CD14-positive monocyte (primary cell): ENCODE data around the gene GPALPP1. TPM values are rescaled to one million over a fixed set of nuclear protein-coding genes. Genes with fewer than 3 reads are reported as not detected.

ENCODE experiments used
- DNase-seq, 3 donors: peaks; one replicate each; pipeline ENCODE4 v3.0.0-alpha.2; 2011 to 2022
- H2AFZ ChIP-seq: 2 replicates; pipeline ENCODE4 v1.6.0; 2012; ENCODE audit warnings: mild to moderate bottlenecking, low read depth, low read length, inconsistent platforms; ENCODE audit not compliant: insufficient read depth, poor library complexity, severe bottlenecking
- H3K27ac ChIP-seq, 2 donors: 1 replicate in 1 of 2; 2 replicates in 1 of 2; pipeline ENCODE4 v1.5.1; 2012 to 2013; ENCODE audit warnings: low read length in 2 of 2, control low read depth in 1 of 2, inconsistent platforms in 1 of 2, low read depth in 1 of 2, mild to moderate bottlenecking in 1 of 2
- H3K27me3 ChIP-seq, 2 donors: one replicate each; pipeline versions ENCODE4 v1.6.0 to v1.6.1; 2011 to 2013; ENCODE audit warnings: low read length in 2 of 2; ENCODE audit not compliant: control insufficient read depth in 2 of 2, insufficient read depth in 2 of 2
- H3K36me3 ChIP-seq, 2 donors: replicated peaks in 1 of 2; 1 replicate in 1 of 2; 2 replicates in 1 of 2; pipeline versions ENCODE4 v1.5.1 to v1.6.1; 2012 to 2013; ENCODE audit warnings: low read length in 2 of 2, control low read depth in 1 of 2, inconsistent platforms in 1 of 2, mild to moderate bottlenecking in 1 of 2; ENCODE audit not compliant: insufficient read depth in 2 of 2, control insufficient read depth in 1 of 2
- H3K4me1 ChIP-seq, 2 donors: 1 replicate in 1 of 2; 2 replicates in 1 of 2; pipeline versions ENCODE4 v1.5.1 to v1.6.1; 2012 to 2013; ENCODE audit warnings: low read length in 2 of 2, control low read depth in 1 of 2, inconsistent platforms in 1 of 2, mild to moderate bottlenecking in 1 of 2, moderate library complexity in 1 of 2; ENCODE audit not compliant: insufficient read depth in 2 of 2, control insufficient read depth in 1 of 2
- H3K4me2 ChIP-seq: replicated peaks from 2 replicates; pipeline ENCODE3; 2012; ENCODE audit warnings: low read length, moderate library complexity, mild to moderate bottlenecking; ENCODE audit not compliant: poor library complexity, severe bottlenecking; ENCODE audit errors: extremely low read depth
- H3K4me3 ChIP-seq, 3 experiments: fragments of 200-600 bp in 1 of 3; sonication (generic) in 1 of 3; replicated peaks in 1 of 3; 1 replicate in 2 of 3; 2 replicates in 1 of 3; pipeline ENCODE4 v1.5.1; 2011 to 2013; ENCODE audit warnings: low read length in 3 of 3, mild to moderate bottlenecking in 3 of 3, control low read depth in 2 of 3, low read depth in 2 of 3, inconsistent platforms in 1 of 3, moderate library complexity in 1 of 3
- H3K79me2 ChIP-seq: 2 replicates; pipeline ENCODE4 v1.6.0; 2012; ENCODE audit warnings: mild to moderate bottlenecking, control low read depth, inconsistent platforms, low read length, moderate library complexity; ENCODE audit not compliant: insufficient read depth
- H3K9ac ChIP-seq: 2 replicates; pipeline ENCODE4 v1.6.0; 2017; ENCODE audit warnings: low read length, mild to moderate bottlenecking; ENCODE audit not compliant: insufficient read depth, poor library complexity, severe bottlenecking
- H3K9me3 ChIP-seq, 2 donors: replicated peaks in 1 of 2; 1 replicate in 1 of 2; 2 replicates in 1 of 2; pipeline versions ENCODE4 v1.5.1 to v1.6.1; 2012 to 2013; ENCODE audit warnings: low read length in 2 of 2, control low read depth in 1 of 2; ENCODE audit not compliant: control insufficient read depth in 1 of 2, insufficient read depth in 1 of 2
- H4K20me1 ChIP-seq: 2 replicates; pipeline ENCODE4 v1.6.0; 2012; ENCODE audit warnings: mild to moderate bottlenecking, low read length, control low read depth, moderate library complexity; ENCODE audit not compliant: insufficient read depth
- H3K27ac Mint-ChIP-seq, 7 donors: one replicate each; pipeline ENCODE4 v1.8.0; 2020; ENCODE audit warnings: mild to moderate bottlenecking in 7 of 7, mixed read lengths in 7 of 7, moderate library complexity in 6 of 7, inconsistent platforms in 2 of 7
- H3K27me3 Mint-ChIP-seq, 3 donors: one replicate each; pipeline ENCODE4 v1.8.0; 2021 to 2022; ENCODE audit warnings: low read depth in 3 of 3, mild to moderate bottlenecking in 3 of 3, mixed read lengths in 3 of 3, moderate library complexity in 3 of 3, inconsistent platforms in 1 of 3
- H3K36me3 Mint-ChIP-seq, 2 donors: one replicate each; pipeline ENCODE4 v1.8.0; 2020; ENCODE audit warnings: mixed read lengths in 2 of 2, inconsistent platforms in 1 of 2, mild to moderate bottlenecking in 1 of 2
- H3K4me1 Mint-ChIP-seq: one replicate; pipeline ENCODE4 v1.8.0; 2020; ENCODE audit warnings: mild to moderate bottlenecking, mixed read lengths
- H3K4me3 Mint-ChIP-seq, 2 donors: one replicate each; pipeline ENCODE4 v1.8.0; 2020; ENCODE audit warnings: mild to moderate bottlenecking in 2 of 2, mixed read lengths in 2 of 2, moderate library complexity in 1 of 2
- H3K9me3 Mint-ChIP-seq, 7 donors: one replicate each; pipeline ENCODE4 v1.8.0; 2020 to 2022; ENCODE audit warnings: mixed read lengths in 7 of 7, mild to moderate bottlenecking in 6 of 7, moderate library complexity in 6 of 7, inconsistent platforms in 2 of 7
- WGBS: methylation state at CpG from one replicate; pipeline ENCODE4 v1.1.5; 2013; ENCODE audit warnings: missing lambda C conversion rate; ENCODE audit not compliant: insufficient coverage; 5-methylcytosine and 5-hydroxymethylcytosine counted together
- intact Hi-C, 2 donors: fragments of 100-400 bp; cut with micrococcal nuclease; formaldehyde crosslinking; loops; one replicate each; pipeline versions ENCODE4 v1.15.0 to v1.15.1; 2023
- polyA plus RNA-seq, 3 donors: library from polyadenylated mRNA; depleted of rRNA in 1 of 3; unstranded in 2 of 3; stranded (reverse) in 1 of 3; fragments of 300-500 nt in 2 of 3; fragments of >200 nt in 1 of 3; fragmentation: Illumina TruSeq in 2 of 3; gene quantifications; 1 replicate in 2 of 3; 2 replicates in 1 of 3; pipeline ENCODE4 v1.2.3, GENCODE V29; 2012 to 2021
- TF ChIP-seq, protein P1 (sequence below): fragments of 200-600 bp; IDR thresholded peaks from one replicate; pipeline ENCODE4 v1.8.0; 2022; ENCODE audit warnings: antibody characterized with exemption, mild to moderate bottlenecking

GPALPP1 gene
- polyA plus RNA-seq, 3 donors: 9.4 to 13.7 (median 11.4) TPM

DNA sequence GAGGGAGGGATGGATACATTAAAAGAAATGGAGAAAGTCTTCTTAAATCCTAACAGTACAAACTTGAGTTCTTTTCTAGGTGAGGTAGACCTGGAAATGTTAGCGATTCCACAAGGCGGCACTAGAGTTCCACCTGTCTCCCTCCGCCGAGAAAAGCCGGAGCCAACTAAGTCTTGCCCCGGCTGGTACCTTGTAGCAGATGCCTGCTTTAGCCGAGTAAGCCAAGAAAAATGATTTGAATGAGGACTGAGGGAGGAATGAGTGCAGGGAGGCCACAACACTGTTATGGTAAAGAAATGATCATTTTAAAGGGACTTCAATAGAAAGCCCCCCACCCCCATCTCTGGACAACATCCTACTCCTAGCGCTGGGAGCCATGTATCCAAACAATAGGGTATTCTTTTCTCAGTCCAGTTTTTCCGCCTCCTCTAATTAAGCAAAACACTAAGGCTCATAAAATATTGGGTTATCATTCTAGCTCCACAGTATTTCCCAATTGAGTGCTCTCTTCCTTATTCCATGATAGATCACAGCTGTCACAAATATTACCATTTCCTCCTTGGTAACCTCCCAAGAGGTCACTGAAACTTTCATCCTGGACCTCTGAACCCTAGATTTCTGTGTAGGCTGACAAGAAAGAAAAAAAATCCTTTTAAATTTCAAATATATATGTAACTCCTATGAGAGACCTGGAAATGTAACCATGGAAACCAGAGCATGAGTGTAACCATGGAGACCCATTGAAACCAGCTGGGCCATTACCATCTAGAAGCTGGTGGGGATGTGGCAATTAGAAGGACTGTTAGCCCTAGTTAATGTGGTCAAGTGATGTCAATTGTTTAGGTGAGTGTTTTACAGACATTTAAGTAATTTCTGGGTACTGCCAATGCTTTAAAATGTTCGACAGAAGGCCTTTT, 58.3 kb downstream of the GPALPP1 start:
- Histone ChIP-seq H3K9me3 (no peaks in the 10 kb centered on the region), H3K4me3 (peak overlapping the region in 2 of 3 experiments; percentile 9 to 63), H3K27ac (no peak overlapping the region), H3K9ac (no peak overlapping the region), H3K79me2 (no peaks in the 10 kb centered on the region), H4K20me1 (no peaks in the 10 kb centered on the region), H3K36me3 (no peaks in the 10 kb centered on the region), H3K27me3 (no peaks in the 10 kb centered on the region), H2AFZ (peak overlapping the region; percentile 80), H3K4me1 (peaks cover 11 to 16% of the 10 kb centered on the region in 2 donors), H3K4me2 (peak overlapping the region; percentile 67)
- TF ChIP-seq, protein P1, sequence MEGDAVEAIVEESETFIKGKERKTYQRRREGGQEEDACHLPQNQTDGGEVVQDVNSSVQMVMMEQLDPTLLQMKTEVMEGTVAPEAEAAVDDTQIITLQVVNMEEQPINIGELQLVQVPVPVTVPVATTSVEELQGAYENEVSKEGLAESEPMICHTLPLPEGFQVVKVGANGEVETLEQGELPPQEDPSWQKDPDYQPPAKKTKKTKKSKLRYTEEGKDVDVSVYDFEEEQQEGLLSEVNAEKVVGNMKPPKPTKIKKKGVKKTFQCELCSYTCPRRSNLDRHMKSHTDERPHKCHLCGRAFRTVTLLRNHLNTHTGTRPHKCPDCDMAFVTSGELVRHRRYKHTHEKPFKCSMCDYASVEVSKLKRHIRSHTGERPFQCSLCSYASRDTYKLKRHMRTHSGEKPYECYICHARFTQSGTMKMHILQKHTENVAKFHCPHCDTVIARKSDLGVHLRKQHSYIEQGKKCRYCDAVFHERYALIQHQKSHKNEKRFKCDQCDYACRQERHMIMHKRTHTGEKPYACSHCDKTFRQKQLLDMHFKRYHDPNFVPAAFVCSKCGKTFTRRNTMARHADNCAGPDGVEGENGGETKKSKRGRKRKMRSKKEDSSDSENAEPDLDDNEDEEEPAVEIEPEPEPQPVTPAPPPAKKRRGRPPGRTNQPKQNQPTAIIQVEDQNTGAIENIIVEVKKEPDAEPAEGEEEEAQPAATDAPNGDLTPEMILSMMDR: peak; percentile 83
- peak; percentile 46 to 59 (median 57) for DNase-seq
- 3% methylated on average over 5 of the region's 10 CpGs for WGBS
- peak overlapping the region; percentile 68 to 88 for H3K4me3 Mint-ChIP-seq
- intact Hi-C loops: loop anchor here (2.0 to 10.0 kb wide), 3 partner anchors 260 to 327 kb away; no protein-coding TSS in a partner anchor
- peak overlapping the region in 1 of 7 donors; percentile 56 for H3K27ac Mint-ChIP-seq
- no peaks in the 10 kb centered on the region for H3K36me3 Mint-ChIP-seq
- H3K4me1 Mint-ChIP-seq: peaks cover 17% of the 10 kb centered on the region
- no peaks in the 10 kb centered on the region for H3K9me3 Mint-ChIP-seq
- peaks cover 1 to 11% (median 2%) of the 10 kb centered on the region in 3 donors for H3K27me3 Mint-ChIP-seq

DNA sequence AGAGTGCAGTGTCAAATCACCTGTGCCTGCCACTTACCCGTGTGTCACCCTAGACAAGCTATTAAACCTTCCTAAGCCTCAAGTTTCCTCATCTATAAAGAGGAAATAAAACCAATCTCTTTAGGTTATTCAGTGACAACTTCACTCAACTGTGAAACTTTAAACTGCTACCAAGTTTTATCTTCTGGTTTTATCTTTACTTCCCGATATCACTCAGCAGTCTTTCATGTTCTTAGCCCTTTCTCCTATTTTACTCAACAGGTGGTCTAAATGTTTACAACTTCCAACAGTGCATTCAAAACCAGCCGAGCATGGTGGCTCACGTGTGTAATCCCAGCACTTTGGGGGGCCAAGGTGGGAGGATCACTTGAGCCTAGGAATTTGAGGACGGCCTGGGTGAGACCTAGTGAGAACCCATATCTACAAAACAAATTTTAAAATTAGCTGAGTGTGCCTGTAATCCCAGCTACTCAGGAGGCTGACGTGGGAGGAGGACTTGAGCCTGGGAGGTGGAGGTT, 59.6 kb downstream of the GPALPP1 start:
- H3K4me1 ChIP-seq: peaks cover 11 to 16% of the 10 kb centered on the region in 2 donors
- TF ChIP-seq, protein P1: no peak
- no peak overlapping the region for H3K27ac ChIP-seq
- H4K20me1 ChIP-seq: no peaks in the 10 kb centered on the region
- no peaks in the 10 kb centered on the region for H3K9me3 ChIP-seq
- Mint-ChIP-seq H3K4me1 (peaks cover 17% of the 10 kb centered on the region), H3K9me3 (no peaks in the 10 kb centered on the region), H3K27me3 (peaks cover 1 to 11% (median 2%) of the 10 kb centered on the region in 3 donors), H3K4me3 (no peak overlapping the region), H3K27ac (peak overlapping the region in 2 of 7 donors; percentile 25 to 35), H3K36me3 (no peaks in the 10 kb centered on the region)
- H3K27me3 ChIP-seq: no peaks in the 10 kb centered on the region
- H3K79me2 ChIP-seq: no peaks in the 10 kb centered on the region
- H3K36me3 ChIP-seq: no peaks in the 10 kb centered on the region
- no peak for DNase-seq
- H3K9ac ChIP-seq: no peak overlapping the region
- intact Hi-C loops: loop anchor here in 1 of 2 donors (5.0 to 10.0 kb wide), 2 partner anchors 258 to 326 kb away; no protein-coding TSS in a partner anchor
- H3K4me3 ChIP-seq: no peak overlapping the region
- no peak overlapping the region for H2AFZ ChIP-seq
- 0% methylated on average over 1 of the region's 6 CpGs for WGBS
- no peak overlapping the region for H3K4me2 ChIP-seq
